Fibroblast of villous mesenchyme (primary cell): ENCODE data around the gene SCARB1. TPM values are rescaled to one million over a fixed set of nuclear protein-coding genes. Genes with fewer than 3 reads are reported as not detected.

Source experiments
- DNase-seq: peaks from one replicate; pipeline ENCODE4 v3.0.0-alpha.2; 2010; ENCODE audit warnings: low read depth
- H3K4me3 ChIP-seq: 2 replicates; pipeline ENCODE4 v1.5.1; 2011; ENCODE audit warnings: low read depth, mild to moderate bottlenecking, low read length
- total RNA-seq: library from RNA; depleted of rRNA; stranded (reverse); fragments of >200 nt; gene quantifications from 2 replicates; pipeline ENCODE4 v1.2.3, GENCODE V29; 2012
- TF ChIP-seq, protein P1 (sequence below): IDR thresholded peaks from 2 replicates; pipeline ENCODE4 v1.5.1; 2012; ENCODE audit warnings: low read depth, mild to moderate bottlenecking, low read length; ENCODE audit not compliant: insufficient read depth

SCARB1 gene
- total RNA-seq, 1 donor, result 28.5 TPM

DNA sequence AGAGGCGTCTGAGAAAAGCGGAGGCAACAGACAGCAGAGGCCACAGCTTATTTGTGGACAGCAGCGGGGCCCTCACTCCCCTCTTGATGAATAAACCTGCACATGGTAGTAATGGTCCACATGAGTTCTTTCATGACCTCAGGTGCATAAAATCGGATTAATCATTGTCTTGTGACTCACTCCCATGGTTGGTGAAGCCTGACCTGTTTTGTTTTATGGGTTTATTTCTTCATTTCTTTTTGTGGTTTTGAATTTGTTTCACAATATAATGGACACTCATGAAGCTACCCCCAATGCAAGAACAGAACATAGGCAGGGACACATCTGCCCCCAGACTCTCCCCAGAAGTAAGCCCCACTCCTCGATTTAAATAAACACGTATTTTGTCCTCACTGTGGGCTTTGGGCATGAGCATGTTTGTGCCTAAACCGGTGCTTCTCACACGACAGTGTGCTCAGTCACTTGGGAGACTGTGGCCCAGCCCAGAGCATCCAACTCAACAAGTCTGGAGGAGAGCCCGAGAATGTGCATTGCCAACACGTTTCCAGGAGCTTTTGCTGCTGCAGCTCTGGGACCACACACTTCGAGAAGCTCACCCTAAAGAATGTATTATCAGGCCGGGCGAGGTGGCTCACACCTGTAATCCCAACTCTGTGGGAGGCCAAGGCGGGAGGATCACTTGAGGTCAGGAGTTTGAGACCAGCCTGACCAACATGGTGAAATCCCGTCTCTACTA, 116.1 kb downstream of the SCARB1 start:
- peak; percentile 95 for DNase-seq
- TF ChIP-seq, protein P1, sequence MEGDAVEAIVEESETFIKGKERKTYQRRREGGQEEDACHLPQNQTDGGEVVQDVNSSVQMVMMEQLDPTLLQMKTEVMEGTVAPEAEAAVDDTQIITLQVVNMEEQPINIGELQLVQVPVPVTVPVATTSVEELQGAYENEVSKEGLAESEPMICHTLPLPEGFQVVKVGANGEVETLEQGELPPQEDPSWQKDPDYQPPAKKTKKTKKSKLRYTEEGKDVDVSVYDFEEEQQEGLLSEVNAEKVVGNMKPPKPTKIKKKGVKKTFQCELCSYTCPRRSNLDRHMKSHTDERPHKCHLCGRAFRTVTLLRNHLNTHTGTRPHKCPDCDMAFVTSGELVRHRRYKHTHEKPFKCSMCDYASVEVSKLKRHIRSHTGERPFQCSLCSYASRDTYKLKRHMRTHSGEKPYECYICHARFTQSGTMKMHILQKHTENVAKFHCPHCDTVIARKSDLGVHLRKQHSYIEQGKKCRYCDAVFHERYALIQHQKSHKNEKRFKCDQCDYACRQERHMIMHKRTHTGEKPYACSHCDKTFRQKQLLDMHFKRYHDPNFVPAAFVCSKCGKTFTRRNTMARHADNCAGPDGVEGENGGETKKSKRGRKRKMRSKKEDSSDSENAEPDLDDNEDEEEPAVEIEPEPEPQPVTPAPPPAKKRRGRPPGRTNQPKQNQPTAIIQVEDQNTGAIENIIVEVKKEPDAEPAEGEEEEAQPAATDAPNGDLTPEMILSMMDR, result no peak

DNA sequence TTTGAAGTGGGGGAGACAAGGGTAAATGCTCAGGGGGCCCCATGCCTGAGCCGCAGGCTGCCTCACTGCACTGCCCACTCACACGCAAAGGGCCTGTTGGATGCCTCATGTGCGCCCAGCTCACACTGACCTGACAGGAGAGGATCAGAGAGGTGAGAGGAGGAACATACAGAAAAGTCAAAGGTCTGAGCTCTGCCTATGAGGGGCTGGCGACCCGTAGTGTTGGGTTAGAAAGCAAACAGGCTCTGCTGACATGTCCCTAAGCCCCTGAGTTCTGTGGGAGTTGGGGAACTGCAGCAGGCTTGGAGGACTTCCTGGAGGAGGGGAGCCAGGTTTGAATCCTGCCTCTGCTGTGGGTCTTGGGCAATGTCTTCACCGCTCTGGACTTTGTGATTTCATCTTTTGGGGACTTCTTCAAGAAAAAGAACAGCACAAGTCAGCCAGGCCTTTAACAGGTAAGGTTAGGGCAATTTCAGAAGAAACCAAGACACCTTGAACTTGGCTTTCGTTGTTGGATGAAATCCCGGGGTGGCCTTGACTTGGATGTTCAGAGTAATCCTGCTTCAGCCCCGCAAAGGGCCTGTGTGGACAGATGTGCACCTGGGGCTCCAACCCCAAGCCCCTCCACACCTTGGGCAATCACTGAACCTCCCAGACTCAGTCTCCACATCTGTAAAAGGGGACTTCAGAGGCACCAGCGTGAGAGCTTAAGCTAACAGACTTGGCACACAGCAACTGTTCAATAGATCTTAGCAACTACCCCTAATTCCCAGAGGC, 116.8 kb downstream of the SCARB1 start:
- TF ChIP-seq, protein P1, result no peak
- no peak overlapping the region for H3K4me3 ChIP-seq
- no peak for DNase-seq

More for the DNA sequence above, 116.1 kb downstream of the SCARB1 start:
- no peak overlapping the region for H3K4me3 ChIP-seq

DNA sequence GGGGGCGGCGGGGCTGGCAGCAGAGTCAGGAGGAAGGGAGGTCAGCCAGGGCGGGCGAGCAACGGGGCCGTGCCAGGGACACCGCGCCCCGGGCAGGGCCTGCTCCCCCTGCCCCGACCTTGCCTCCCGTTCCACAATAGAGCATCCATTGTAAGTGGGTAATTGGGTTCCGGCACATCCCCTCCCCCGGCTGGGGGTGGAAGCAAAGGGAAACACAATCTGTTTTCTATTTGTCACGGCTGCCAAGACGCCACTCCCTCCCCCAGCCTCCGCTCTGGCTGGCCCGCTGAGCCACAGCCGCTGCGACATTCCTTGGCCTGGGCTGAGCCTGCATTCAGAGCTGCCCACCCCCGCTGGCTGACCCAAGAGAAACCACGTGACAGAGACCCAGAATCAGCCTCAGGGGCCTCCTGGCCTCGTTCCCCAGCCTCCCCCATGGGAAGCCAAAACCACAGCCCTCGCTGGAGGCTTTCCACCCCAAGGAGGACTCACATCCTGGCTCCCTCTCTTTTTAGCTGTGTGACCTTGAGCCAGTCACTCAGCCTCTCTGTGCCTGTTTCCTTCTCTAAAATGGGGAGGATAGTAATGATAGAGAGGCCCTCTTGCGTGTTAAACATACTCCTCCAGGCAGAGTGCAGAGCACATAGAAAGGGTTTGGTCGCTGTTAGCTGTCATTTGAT, 117.6 kb downstream of the SCARB1 start:
- peak; percentile 87 for DNase-seq
- no peak overlapping the region for H3K4me3 ChIP-seq
- TF ChIP-seq, protein P1, result no peak

DNA sequence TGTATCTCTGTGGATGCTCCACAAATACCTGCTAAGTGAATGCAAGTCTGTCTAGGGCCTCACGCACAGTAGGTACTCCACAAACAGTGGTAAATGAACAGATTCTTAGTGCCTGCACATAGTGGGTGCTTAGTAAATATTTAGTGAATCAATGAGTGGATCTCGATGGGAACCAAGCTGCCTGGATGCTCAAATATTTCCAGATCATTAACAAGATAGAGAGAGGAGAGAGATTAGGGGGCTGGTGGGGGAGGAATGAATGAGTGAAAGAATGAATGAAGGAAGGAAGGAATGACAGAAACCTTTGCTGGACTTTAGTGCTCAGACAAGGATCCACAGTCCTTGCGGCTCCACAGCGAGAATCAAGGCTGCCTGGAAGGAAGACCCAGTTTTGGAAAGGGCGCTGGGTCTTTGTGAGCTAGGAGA, 118.2 kb downstream of the SCARB1 start:
- H3K4me3 ChIP-seq, result no peak overlapping the region
- DNase-seq, result no peak
- TF ChIP-seq, protein P1, result no peak

DNA sequence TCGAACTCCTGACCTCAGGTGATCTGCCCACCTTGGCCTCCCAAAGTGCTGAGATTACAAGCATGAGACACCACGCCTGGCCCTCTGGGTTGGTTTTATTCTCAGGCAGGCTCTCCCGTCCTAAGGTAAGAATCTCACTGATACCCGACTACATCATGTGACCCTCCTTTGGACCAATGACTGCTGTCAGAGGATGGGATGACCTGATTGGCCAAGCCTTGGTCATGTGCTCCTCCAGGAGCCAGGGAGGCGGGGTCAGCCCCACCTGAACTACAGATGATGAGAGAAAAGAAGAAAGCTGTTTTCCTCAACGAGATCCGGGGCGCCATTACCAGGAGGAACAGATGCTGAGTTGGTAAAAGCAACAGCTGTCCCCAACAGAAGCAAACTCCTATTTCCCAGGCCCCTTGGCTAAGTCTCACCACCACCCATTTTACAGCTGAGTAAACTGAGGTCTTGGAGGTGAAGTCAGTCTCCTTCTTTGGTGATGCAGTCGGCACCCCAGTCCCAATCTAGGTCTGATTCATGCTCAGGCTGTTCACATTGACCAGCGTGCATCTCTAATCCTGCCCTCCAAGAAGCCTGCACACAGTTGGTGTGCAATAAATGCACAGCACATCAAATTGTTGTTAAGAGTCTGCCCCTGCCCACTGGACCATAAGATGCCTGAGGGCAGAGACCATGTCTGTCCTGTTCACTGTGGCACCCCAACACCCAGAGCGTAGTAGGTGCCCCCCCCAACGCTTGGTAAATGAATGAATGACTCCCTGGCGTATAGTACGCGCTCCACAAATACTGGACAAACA, 118.8 kb downstream of the SCARB1 start:
- no peak for DNase-seq
- TF ChIP-seq, protein P1, result no peak
- H3K4me3 ChIP-seq, result no peak overlapping the region

DNA sequence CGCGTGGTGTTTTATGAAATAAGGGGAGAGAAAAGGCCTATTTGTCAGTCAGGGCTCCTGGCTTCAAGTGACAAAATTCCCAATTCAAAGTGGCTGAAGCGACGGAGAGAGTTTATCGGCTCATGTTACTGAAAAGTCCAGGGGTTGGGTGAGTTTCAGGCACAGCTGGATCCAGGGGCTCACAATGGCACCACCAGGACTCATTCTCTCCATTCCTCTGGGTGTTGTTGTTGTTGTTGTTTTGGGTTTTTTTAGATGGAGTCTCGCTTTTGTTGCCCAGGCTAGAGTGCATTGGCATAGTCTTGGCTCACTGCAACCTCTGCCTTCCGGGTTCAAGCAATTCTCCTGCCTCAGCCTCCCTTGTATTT, 119.4 kb downstream of the SCARB1 start:
- no peak for DNase-seq
- TF ChIP-seq, protein P1, result no peak
- no peak overlapping the region for H3K4me3 ChIP-seq
